GM12872 (cell line): ENCODE results near the gene GAA.
A peak's percentile ranks its signal among the peaks of the same experiment; 100 is the strongest.

ENCODE experiments used
- TF ChIP-seq, protein P1 (sequence below): IDR thresholded peaks from 3 replicates; pipeline ENCODE4 v1.5.1; 2011; ENCODE audit warnings: low read depth, mild to moderate bottlenecking, low read length, moderate library complexity; ENCODE audit not compliant: insufficient read depth

GAA gene

DNA sequence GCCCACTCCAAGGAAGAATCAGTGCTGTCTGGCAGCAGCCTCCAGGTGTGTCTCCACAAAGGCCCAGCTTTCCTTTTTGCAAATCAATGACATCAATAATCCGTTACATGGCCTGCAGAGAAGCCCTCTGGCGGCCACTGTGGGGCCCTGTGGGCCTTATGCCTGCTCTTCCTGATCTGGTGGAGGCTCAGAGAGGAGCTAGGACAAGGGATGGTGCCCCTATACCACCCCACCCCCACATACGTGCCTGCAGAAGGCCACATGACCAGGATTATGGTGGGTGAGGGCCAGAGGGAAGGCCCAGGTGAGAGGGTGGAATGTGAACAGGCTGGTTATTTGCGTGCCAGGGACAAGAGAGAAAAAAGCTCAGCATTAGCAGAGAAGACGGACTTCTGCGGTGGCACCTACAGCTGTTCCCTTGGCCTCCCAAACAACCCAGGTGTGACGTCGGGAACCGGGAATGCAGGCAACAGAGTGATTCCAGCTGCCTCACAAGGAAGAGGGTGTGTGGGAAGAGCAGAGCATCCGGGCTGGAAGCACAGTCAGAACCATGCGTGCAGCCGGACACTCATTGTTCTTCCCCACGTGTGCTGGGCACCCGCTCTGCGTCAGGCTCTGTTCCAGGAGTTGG, 23.1 kb downstream of the GAA start:
- TF ChIP-seq, protein P1, sequence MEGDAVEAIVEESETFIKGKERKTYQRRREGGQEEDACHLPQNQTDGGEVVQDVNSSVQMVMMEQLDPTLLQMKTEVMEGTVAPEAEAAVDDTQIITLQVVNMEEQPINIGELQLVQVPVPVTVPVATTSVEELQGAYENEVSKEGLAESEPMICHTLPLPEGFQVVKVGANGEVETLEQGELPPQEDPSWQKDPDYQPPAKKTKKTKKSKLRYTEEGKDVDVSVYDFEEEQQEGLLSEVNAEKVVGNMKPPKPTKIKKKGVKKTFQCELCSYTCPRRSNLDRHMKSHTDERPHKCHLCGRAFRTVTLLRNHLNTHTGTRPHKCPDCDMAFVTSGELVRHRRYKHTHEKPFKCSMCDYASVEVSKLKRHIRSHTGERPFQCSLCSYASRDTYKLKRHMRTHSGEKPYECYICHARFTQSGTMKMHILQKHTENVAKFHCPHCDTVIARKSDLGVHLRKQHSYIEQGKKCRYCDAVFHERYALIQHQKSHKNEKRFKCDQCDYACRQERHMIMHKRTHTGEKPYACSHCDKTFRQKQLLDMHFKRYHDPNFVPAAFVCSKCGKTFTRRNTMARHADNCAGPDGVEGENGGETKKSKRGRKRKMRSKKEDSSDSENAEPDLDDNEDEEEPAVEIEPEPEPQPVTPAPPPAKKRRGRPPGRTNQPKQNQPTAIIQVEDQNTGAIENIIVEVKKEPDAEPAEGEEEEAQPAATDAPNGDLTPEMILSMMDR, result peak; percentile 53

- TF ChIP-seq, protein P1, result no peak
These were observed 24.5 kb downstream of the GAA start for GRCh38 chr17:80125656-80126448.

DNA sequence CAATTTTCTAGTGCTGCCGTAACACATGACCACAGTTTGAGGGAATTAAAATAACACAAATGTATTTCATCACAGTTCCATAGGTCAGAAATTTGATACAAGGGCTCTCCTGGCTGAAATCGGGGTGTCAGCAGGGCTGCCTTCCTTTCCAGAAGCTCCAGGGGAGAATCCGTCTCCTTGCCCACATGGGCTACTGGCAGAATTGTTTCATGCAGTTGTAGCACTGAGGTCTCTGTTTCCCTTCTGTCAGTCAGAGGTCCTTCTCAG, 25.0 kb downstream of the GAA start:
- TF ChIP-seq, protein P1, result no peak

DNA sequence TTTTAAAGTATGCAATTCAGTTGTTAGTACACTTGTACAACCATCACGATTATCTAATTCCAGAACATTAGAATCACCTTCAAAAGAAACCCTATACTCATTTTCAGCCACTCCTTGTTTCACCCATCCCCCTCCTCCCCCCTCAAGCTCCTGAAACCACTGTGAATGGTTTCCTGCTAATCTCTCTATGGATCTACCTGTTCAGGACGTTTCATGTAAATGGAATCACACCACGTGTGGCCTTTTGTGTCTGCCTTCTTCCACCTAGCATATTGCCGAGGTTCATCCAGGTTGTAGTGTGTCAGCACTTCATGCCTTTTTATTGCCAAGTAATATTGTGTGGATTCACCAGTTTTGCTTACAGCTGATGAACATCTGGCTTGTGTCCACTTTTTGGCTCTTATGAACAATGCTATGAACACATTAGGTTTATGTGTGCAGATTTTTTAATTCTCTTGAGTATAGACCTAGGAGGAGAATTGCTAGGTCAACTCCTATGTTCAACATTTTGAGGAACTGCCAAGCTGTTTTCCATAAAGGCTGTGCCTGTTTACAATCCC, 27.7 kb downstream of the GAA start:
- TF ChIP-seq, protein P1, result no peak

GRCh38 chr17:80130992-80131391, 29.6 kb downstream of the GAA start:
- TF ChIP-seq, protein P1, result no peak

DNA sequence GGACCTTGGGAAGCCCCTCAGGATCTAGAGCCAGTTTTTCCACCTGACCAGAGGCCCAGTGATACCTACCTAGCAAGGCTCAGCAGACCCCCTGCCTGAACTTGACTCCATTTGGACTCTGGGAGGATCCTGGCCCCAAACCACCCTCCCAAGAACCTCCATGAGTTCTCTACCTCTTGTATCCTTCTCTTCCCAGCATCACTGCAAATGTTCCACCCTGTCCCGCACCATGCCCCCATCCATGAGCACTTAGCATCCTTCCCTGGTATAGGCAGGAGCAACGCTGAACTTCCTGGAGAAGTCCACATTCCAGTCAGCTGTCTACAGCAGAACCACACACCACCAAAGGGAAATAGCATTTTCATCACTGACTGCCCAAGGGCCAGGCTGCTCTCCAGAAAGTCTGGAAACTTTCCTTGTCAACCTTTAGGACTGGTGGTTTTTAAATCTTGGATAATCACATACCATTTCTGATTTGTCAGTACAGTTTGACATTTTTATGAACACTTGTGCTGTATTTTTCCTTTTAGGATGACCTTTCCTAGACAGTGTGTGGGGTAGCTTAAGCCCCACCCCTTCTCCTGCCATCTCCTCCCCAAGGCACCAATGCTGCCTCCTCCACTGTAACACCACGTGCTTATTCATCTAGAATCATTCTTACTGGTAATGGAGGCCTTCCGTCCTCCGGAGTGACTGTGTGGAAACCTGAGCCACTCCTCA, 31.7 kb downstream of the GAA start:
- TF ChIP-seq, protein P1, result no peak

GRCh38 chr17:80133626-80133970, 32.2 kb downstream of the GAA start:
- TF ChIP-seq, protein P1, result no peak
